ENCODE results near the gene CASZ1.

- TF ChIP-seq CTCF (IDR thresholded peaks at IDR 0.05) (no peak), POLR2A (IDR thresholded peaks at IDR 0.05) (no peak)
Observed at GRCh38 chr1:10678402-10678801, 118.0 kb downstream of the CASZ1 start.

Measured in adrenal gland (tissue), 5 donors.